ENCODE data around the gene FBN2.
"Not testable (repeated sequence)": the region's sequence is repeated elsewhere in the genome, so short reads cannot be mapped to it uniquely, and the experiment has no call there.

FBN2 gene

GRCh38 chr5:128516978-128517377 lies 21.1 kb downstream of the FBN2 start:
- H3K36me3 Mint-ChIP-seq (ENCODE audit: low read depth): no peaks in the 10 kb centered on the region
- no peak overlapping the region for H3K4me3 Mint-ChIP-seq
- H3K27ac Mint-ChIP-seq: no peak overlapping the region
- no peaks in the 10 kb centered on the region for H3K4me1 Mint-ChIP-seq (ENCODE audit: low read depth)
- H3K9me3 Mint-ChIP-seq: no peaks in the 10 kb centered on the region
- DNase-seq: no peak
- peaks cover 7% of the 10 kb centered on the region for H3K27me3 Mint-ChIP-seq

GRCh38 chr5:128513806-128514205 lies 24.2 kb downstream of the FBN2 start:
- Mint-ChIP-seq H3K27me3 (peaks cover 4% of the 10 kb centered on the region), H3K4me1 (ENCODE audit: low read depth) (no peaks in the 10 kb centered on the region), H3K4me3 (no peak overlapping the region), H3K9me3 (no peaks in the 10 kb centered on the region), H3K27ac (no peak overlapping the region), H3K36me3 (ENCODE audit: low read depth) (no peaks in the 10 kb centered on the region)
- DNase-seq: no peak

GRCh38 chr5:128512894-128513293 lies 25.2 kb downstream of the FBN2 start:
- no peak overlapping the region for H3K4me3 Mint-ChIP-seq
- no peaks in the 10 kb centered on the region for H3K36me3 Mint-ChIP-seq (ENCODE audit: low read depth)
- no peaks in the 10 kb centered on the region for H3K27me3 Mint-ChIP-seq
- no peaks in the 10 kb centered on the region for H3K4me1 Mint-ChIP-seq (ENCODE audit: low read depth)
- DNase-seq: no peak
- H3K27ac Mint-ChIP-seq: no peak overlapping the region
- no peaks in the 10 kb centered on the region for H3K9me3 Mint-ChIP-seq

GRCh38 chr5:128506643-128507042 lies 31.4 kb downstream of the FBN2 start:
- H3K4me3 Mint-ChIP-seq: no peak overlapping the region
- no peak overlapping the region for H3K27ac Mint-ChIP-seq
- no peaks in the 10 kb centered on the region for H3K27me3 Mint-ChIP-seq
- no peak for DNase-seq
- H3K36me3 Mint-ChIP-seq (ENCODE audit: low read depth): no peaks in the 10 kb centered on the region
- H3K9me3 Mint-ChIP-seq: peaks cover 18% of the 10 kb centered on the region
- no peaks in the 10 kb centered on the region for H3K4me1 Mint-ChIP-seq (ENCODE audit: low read depth)

GRCh38 chr5:128503727-128504126 lies 34.3 kb downstream of the FBN2 start:
- H3K9me3 Mint-ChIP-seq: peaks cover 18% of the 10 kb centered on the region
- not testable (repeated sequence) for H3K4me1 Mint-ChIP-seq (ENCODE audit: low read depth); H3K36me3 Mint-ChIP-seq (ENCODE audit: low read depth); DNase-seq; H3K27ac Mint-ChIP-seq; H3K27me3 Mint-ChIP-seq; H3K4me3 Mint-ChIP-seq

GRCh38 chr5:128498844-128499455 lies 39.1 kb downstream of the FBN2 start:
- no peak overlapping the region for H3K27ac Mint-ChIP-seq
- DNase-seq: no peak
- H3K9me3 Mint-ChIP-seq: peaks cover 11% of the 10 kb centered on the region
- H3K36me3 Mint-ChIP-seq (ENCODE audit: low read depth): no peaks in the 10 kb centered on the region
- no peaks in the 10 kb centered on the region for H3K4me1 Mint-ChIP-seq (ENCODE audit: low read depth)
- no peak overlapping the region for H3K4me3 Mint-ChIP-seq
- H3K27me3 Mint-ChIP-seq: no peaks in the 10 kb centered on the region

- H3K27ac Mint-ChIP-seq: no peak overlapping the region
- no peaks in the 10 kb centered on the region for H3K4me1 Mint-ChIP-seq (ENCODE audit: low read depth)
- peaks cover 10% of the 10 kb centered on the region for H3K9me3 Mint-ChIP-seq
- H3K36me3 Mint-ChIP-seq (ENCODE audit: low read depth): no peaks in the 10 kb centered on the region
- no peak overlapping the region for H3K4me3 Mint-ChIP-seq
- DNase-seq: no peak
- H3K27me3 Mint-ChIP-seq: peaks cover 3% of the 10 kb centered on the region
Measured at GRCh38 chr5:128494516-128494915, 43.5 kb downstream of the FBN2 start.

GRCh38 chr5:128493657-128494329 lies 44.3 kb downstream of the FBN2 start:
- Mint-ChIP-seq H3K27me3 (peaks cover 3% of the 10 kb centered on the region), H3K4me1 (ENCODE audit: low read depth) (no peaks in the 10 kb centered on the region), H3K4me3 (no peak overlapping the region), H3K27ac (no peak overlapping the region), H3K36me3 (ENCODE audit: low read depth) (no peaks in the 10 kb centered on the region), H3K9me3 (peaks cover 10% of the 10 kb centered on the region)
- DNase-seq: no peak

- Mint-ChIP-seq H3K27me3 (peaks cover 3% of the 10 kb centered on the region), H3K27ac (no peak overlapping the region), H3K9me3 (peaks cover 10% of the 10 kb centered on the region), H3K4me3 (no peak overlapping the region), H3K4me1 (ENCODE audit: low read depth) (no peaks in the 10 kb centered on the region), H3K36me3 (ENCODE audit: low read depth) (no peaks in the 10 kb centered on the region)
- DNase-seq: no peak
Measured at GRCh38 chr5:128491291-128491690, 46.8 kb downstream of the FBN2 start.

- Mint-ChIP-seq H3K4me1 (ENCODE audit: low read depth) (no peaks in the 10 kb centered on the region), H3K27ac (no peak overlapping the region), H3K4me3 (no peak overlapping the region), H3K36me3 (ENCODE audit: low read depth) (no peaks in the 10 kb centered on the region), H3K9me3 (peaks cover 10% of the 10 kb centered on the region), H3K27me3 (peaks cover 3% of the 10 kb centered on the region)
- no peak for DNase-seq
Measured at GRCh38 chr5:128490761-128491160, 47.3 kb downstream of the FBN2 start.

GRCh38 chr5:128487041-128487440 lies 51.0 kb downstream of the FBN2 start:
- Mint-ChIP-seq H3K27me3 (no peaks in the 10 kb centered on the region), H3K27ac (no peak overlapping the region), H3K4me1 (ENCODE audit: low read depth) (no peaks in the 10 kb centered on the region), H3K4me3 (no peak overlapping the region), H3K9me3 (no peaks in the 10 kb centered on the region), H3K36me3 (ENCODE audit: low read depth) (no peaks in the 10 kb centered on the region)
- DNase-seq: no peak

GRCh38 chr5:128483738-128484137 lies 54.3 kb downstream of the FBN2 start:
- DNase-seq: no peak
- H3K36me3 Mint-ChIP-seq (ENCODE audit: low read depth): no peaks in the 10 kb centered on the region
- H3K4me3 Mint-ChIP-seq: no peak overlapping the region
- no peaks in the 10 kb centered on the region for H3K4me1 Mint-ChIP-seq (ENCODE audit: low read depth)
- H3K9me3 Mint-ChIP-seq: no peaks in the 10 kb centered on the region
- H3K27ac Mint-ChIP-seq: no peak overlapping the region
- no peaks in the 10 kb centered on the region for H3K27me3 Mint-ChIP-seq

GRCh38 chr5:128480906-128481633 lies 57.0 kb downstream of the FBN2 start:
- H3K9me3 Mint-ChIP-seq: no peaks in the 10 kb centered on the region
- no peaks in the 10 kb centered on the region for H3K36me3 Mint-ChIP-seq (ENCODE audit: low read depth)
- H3K27me3 Mint-ChIP-seq: no peaks in the 10 kb centered on the region
- no peak overlapping the region for H3K4me3 Mint-ChIP-seq
- no peak overlapping the region for H3K27ac Mint-ChIP-seq
- DNase-seq: no peak
- no peaks in the 10 kb centered on the region for H3K4me1 Mint-ChIP-seq (ENCODE audit: low read depth)

- no peak overlapping the region for H3K4me3 Mint-ChIP-seq
- H3K27ac Mint-ChIP-seq: no peak overlapping the region
- H3K27me3 Mint-ChIP-seq: no peaks in the 10 kb centered on the region
- H3K36me3 Mint-ChIP-seq (ENCODE audit: low read depth): no peaks in the 10 kb centered on the region
- H3K9me3 Mint-ChIP-seq: no peaks in the 10 kb centered on the region
- DNase-seq: no peak
- H3K4me1 Mint-ChIP-seq (ENCODE audit: low read depth): no peaks in the 10 kb centered on the region
Measured at GRCh38 chr5:128480158-128480557, 57.9 kb downstream of the FBN2 start.
